K562 (cell line): ENCODE results near the gene NAXE. TPM values are rescaled to one million over a fixed set of nuclear protein-coding genes. Genes with fewer than 3 reads are reported as not detected.

Source experiments
- E4F1 ChIP-seq: fragments of 250-450 bp; sonication (Bioruptor Pico); IDR thresholded peaks from 2 replicates; pipeline ENCODE4 v1.5.0; 2021; ENCODE audit warnings: mild to moderate bottlenecking, borderline replicate concordance
- FOXP1 ChIP-seq: sonication (generic); formaldehyde crosslinking; IDR thresholded peaks from 2 replicates; pipeline ENCODE4 v1.8.0; 2022; ENCODE audit warnings: mild to moderate bottlenecking, missing genetic modification reagents
- GATA2 ChIP-seq: sonication (generic); formaldehyde crosslinking; IDR thresholded peaks from 2 replicates; pipeline ENCODE4 v1.4.0; 2020; ENCODE audit warnings: mild to moderate bottlenecking, missing genetic modification reagents
- HNRNPK ChIP-seq: fragments of 200-400 bp; formaldehyde crosslinking; IDR thresholded peaks from one replicate; pipeline ENCODE4 v1.6.1; 2018; ENCODE audit warnings: mild to moderate bottlenecking, low read depth, low read length; ENCODE audit not compliant: poor library complexity, severe bottlenecking
- JUN ChIP-seq, 2 experiments: sonication (generic) in 1 of 2; formaldehyde crosslinking in 1 of 2; IDR thresholded peaks; 2 replicates each; pipeline versions ENCODE4 v1.6.1 to v1.8.0; 2012 to 2022; ENCODE audit warnings: borderline replicate concordance in 2 of 2, mild to moderate bottlenecking in 2 of 2, improper control_type of control experiment in 1 of 2, low read depth in 1 of 2, low read length in 1 of 2, missing genetic modification reagents in 1 of 2
- MAX ChIP-seq: sonication (generic); formaldehyde crosslinking; IDR thresholded peaks from 2 replicates; pipeline ENCODE4 v1.9.0; 2022; ENCODE audit warnings: mild to moderate bottlenecking, missing genetic modification reagents
- NR4A1 ChIP-seq, 2 experiments: fragments of 250-450 bp in 1 of 2; fragments of 450-650 bp in 1 of 2; sonication (Bioruptor Pico) in 1 of 2; IDR thresholded peaks; 2 replicates each; pipeline versions ENCODE4 v1.4.0 to v1.6.1; 2016 to 2020; ENCODE audit warnings: mild to moderate bottlenecking in 2 of 2, missing compliant biosample characterization in 1 of 2, missing genetic modification characterization in 1 of 2, moderate library complexity in 1 of 2
- PATZ1 ChIP-seq: fragments of 250-450 bp; sonication (Bioruptor Pico); IDR thresholded peaks from 2 replicates; pipeline ENCODE4 v1.5.0; 2020; ENCODE audit warnings: mild to moderate bottlenecking, borderline replicate concordance
- PHF20 ChIP-seq: fragments of 450-650 bp; IDR thresholded peaks from 2 replicates; pipeline ENCODE4 v1.6.1; 2018; ENCODE audit not compliant: partially characterized antibody
- RCOR1 ChIP-seq, 2 experiments: IDR thresholded peaks; 2 replicates each; pipeline ENCODE4 v1.6.1; 2012; ENCODE audit warnings: low read depth in 2 of 2, low read length in 2 of 2, borderline replicate concordance in 1 of 2, improper control_type of control experiment in 1 of 2
- VEZF1 ChIP-seq: fragments of 200-800 bp; sonication (Bioruptor generic); IDR thresholded peaks from 2 replicates; pipeline ENCODE4 v1.6.1; 2017; ENCODE audit warnings: missing genetic modification characterization, missing compliant biosample characterization
- ZNF217 ChIP-seq: sonication (generic); formaldehyde crosslinking; IDR thresholded peaks from 2 replicates; pipeline ENCODE4 v1.8.0; 2022; ENCODE audit warnings: mild to moderate bottlenecking, missing genetic modification reagents
- ZNF551 ChIP-seq: fragments of 250-450 bp; sonication (Bioruptor Pico); IDR thresholded peaks from 2 replicates; pipeline ENCODE4 v1.5.0; 2021; ENCODE audit warnings: mild to moderate bottlenecking, moderate library complexity
- polyA plus RNA-seq, 8 experiments: library from polyadenylated mRNA; depleted of rRNA in 4 of 8; stranded (reverse) in 5 of 8; unstranded in 3 of 8; fragments of >200 nt; fragmentation: Nextera tagmentation in 2 of 8; fragmentation: Illumina TruSeq in 1 of 8; extraction: Ambion mirVana in 2 of 8; extraction: Trizol in 1 of 8; gene quantifications; 2 replicates each; pipeline versions ENCODE4 v1.2.1 to v1.2.3, GENCODE V29; 2011 to 2014; ENCODE audit warnings: inconsistent platforms in 1 of 8, missing spikeins in 1 of 8
- total RNA-seq, 7 experiments: library from RNA; depleted of rRNA in 6 of 7; stranded (reverse); fragments of >200 nt in 6 of 7; fragmentation: Illumina TruSeq in 2 of 7; extraction: Trizol in 2 of 7; gene quantifications; 2 replicates each; pipeline versions ENCODE4 v1.2.1 to v1.2.3, GENCODE V29; 2011 to 2021; ENCODE audit warnings: low replicate concordance in 1 of 7

The NAXE gene
- total and polyA plus RNA-seq, 9 of the 15 experiments (the other 6 are each of a cell fraction or from before 2014, with no cell fraction given), result 27.3 to 137 (median 90.0) TPM

- 0 out of 2 replicates have a peak, but pooled peaks have one; percentile 41 for TF ChIP-seq FOXP1
- peak; percentile 30; the same call in 1 of the 2 replicates for TF ChIP-seq VEZF1 (CRISPR knock-in tag)
- TF ChIP-seq NR4A1 (CRISPR knock-in tag; IDR thresholded peaks at IDR 0.05), result no peak
- no peak for TF ChIP-seq NR4A1 (tag; IDR thresholded peaks at IDR 0.05)
- TF ChIP-seq HNRNPK, result no peak
- no peak for TF ChIP-seq ZNF551
- peak; percentile 28 for TF ChIP-seq MAX (CRISPR knock-in tag)
- peak; percentile 83 for TF ChIP-seq PHF20
- TF ChIP-seq PATZ1 (CRISPR knock-in tag), result no peak
- TF ChIP-seq E4F1 (CRISPR knock-in tag), result no peak
- no peak for TF ChIP-seq GATA2 (CRISPR knock-in tag)
- peak; percentile 22; the same call in 1 of the 2 replicates for TF ChIP-seq JUN (IDR thresholded peaks at IDR 0.05; ENCODE audit: borderline replicate concordance, low read depth, low read length)
- TF ChIP-seq JUN (CRISPR knock-in tag; IDR thresholded peaks at IDR 0.05; ENCODE audit: borderline replicate concordance), result no peak
- TF ChIP-seq ZNF217 (CRISPR knock-in tag), result no peak
- TF ChIP-seq RCOR1 (IDR thresholded peaks at IDR 0.05; ENCODE audit: borderline replicate concordance in 1 of 2, low read depth in 2 of 2, low read length in 2 of 2), result peak in 1 of 2 experiments; percentile 65; a peak in 2 of 4 replicates
Measured at GRCh38 chr1:156623946-156624813, 32.6 kb downstream of the NAXE start (continued).
